SK-N-MC (cell line): ENCODE results near the gene CTNNA3.

Experiments used
- EZH2 ChIP-seq: fragments of 200-600 bp; sonication (generic); IDR thresholded peaks from one replicate; pipeline ENCODE4 v1.6.1; 2017; ENCODE audit warnings: antibody characterized with exemption
- POLR2AphosphoS5 ChIP-seq: IDR thresholded peaks from 2 replicates; pipeline ENCODE4 v1.6.1; 2012; ENCODE audit warnings: mild to moderate bottlenecking, low read depth, low read length, borderline replicate concordance

DNA sequence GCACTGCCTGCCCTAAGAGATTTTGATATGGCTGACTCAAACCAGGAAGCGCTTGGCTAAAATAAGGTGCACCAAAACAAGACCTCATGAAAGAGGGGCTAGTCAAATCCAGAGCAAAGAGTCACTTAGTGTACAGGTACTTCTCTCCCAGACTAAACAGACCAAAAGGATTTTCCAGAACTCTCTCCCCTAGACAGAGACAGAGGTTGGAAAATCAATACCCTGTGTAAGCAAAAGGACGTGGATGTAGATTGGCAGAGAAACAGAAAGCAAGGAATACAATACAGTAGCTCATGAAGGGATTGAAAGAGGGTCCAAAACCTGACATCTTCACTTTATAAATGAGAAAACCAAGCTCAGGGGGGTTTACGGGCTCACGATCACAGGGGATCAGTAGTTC, 853.1 kb downstream of the CTNNA3 start:
- TF ChIP-seq POLR2AphosphoS5 (no peak), EZH2 (no peak)
